Measurements from ENCODE around the gene CCN6. TPM values are rescaled to one million over a fixed set of nuclear protein-coding genes. Genes with fewer than 3 reads are reported as not detected.

The CCN6 gene
- total RNA-seq, 2 experiments from 2014 or later = not detected

DNA sequence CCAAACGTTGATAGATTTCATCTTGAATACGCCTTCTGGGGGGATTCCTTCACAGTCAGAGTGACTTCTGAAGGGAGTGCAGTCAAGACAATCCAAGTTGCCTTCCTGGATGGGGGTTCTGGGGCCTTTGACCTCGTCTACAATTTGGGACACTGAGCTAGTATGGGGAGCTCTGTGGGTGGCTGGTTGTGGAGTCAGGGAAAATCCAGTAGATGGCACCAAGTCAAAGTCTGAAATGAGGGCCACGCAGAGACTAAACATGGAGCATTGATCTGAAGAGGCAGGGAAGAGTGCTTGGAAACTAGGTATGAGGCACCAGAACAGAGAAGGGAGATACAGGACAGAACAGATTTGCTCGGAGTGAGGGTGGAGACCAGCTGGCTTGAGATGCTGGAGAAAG is 43.6 kb upstream of the CCN6 start:
- ATAC-seq (ENCODE audit: poor library complexity) (peak; percentile 86), DNase-seq (peak in 7 of 14 experiments; percentile 12 to 64 (median 55))
- Histone ChIP-seq H3K36me3 (ENCODE audit: insufficient read depth, low read length) (no peaks in the 10 kb centered on the region), H3K4me3 (ENCODE audit: low read length) (no peak overlapping the region), H3K9me3 (ENCODE audit: control insufficient read depth in 1 of 2, insufficient read depth in 1 of 2, low read length in 2 of 2) (no peaks in the 10 kb centered on the region), H3K27me3 (ENCODE audit: control insufficient read depth in 1 of 2, insufficient read depth in 2 of 2, low read length in 2 of 2) (no peaks in the 10 kb centered on the region), H3K27ac (ENCODE audit: low read depth in 1 of 2, low read length in 2 of 2) (no peak overlapping the region), H3K4me1 (ENCODE audit: insufficient read depth, low read length) (peaks cover 6% of the 10 kb centered on the region)
- H3K4me3 Mint-ChIP-seq = no peak overlapping the region
- H3K27me3 Mint-ChIP-seq = no peaks in the 10 kb centered on the region
- H3K27ac Mint-ChIP-seq = no peak overlapping the region
- intact Hi-C loops (cut with DNase I, micrococcal nuclease) = loop anchor here (1.0 to 10.0 kb wide), 3 partner anchors 18 to 154 kb away; no protein-coding TSS in a partner anchor
- H3K4me1 Mint-ChIP-seq (ENCODE audit: low read depth) = peaks cover 18% of the 10 kb centered on the region
- H3K36me3 Mint-ChIP-seq (ENCODE audit: low read depth) = no peaks in the 10 kb centered on the region
- ChIA-PET CTCF (interaction anchor here (0.8 to 3.9 kb wide), 10 partner anchors 9 to 300 kb away, joined by 3 to 30 read pairs (median 4); no protein-coding TSS in a partner anchor), POLR2A (interaction anchor here (0.5 to 2.8 kb wide), 11 partner anchors 10 to 1136 kb away, joined by 3 to 55 read pairs (median 5); partner anchors contain the start of gene AMD1)
- H3K9me3 Mint-ChIP-seq = no peaks in the 10 kb centered on the region
- TF ChIP-seq CTCF (IDR thresholded peaks at IDR 0.05) = peak; percentile 40

GRCh38 chr6:112013051-112013450 is 40.9 kb upstream of the CCN6 start:
- no peak for TF ChIP-seq CTCF (IDR thresholded peaks at IDR 0.05)
- Histone ChIP-seq H3K27ac (ENCODE audit: low read depth in 1 of 2, low read length in 2 of 2) (no peak overlapping the region), H3K27me3 (ENCODE audit: control insufficient read depth in 1 of 2, insufficient read depth in 2 of 2, low read length in 2 of 2) (no peaks in the 10 kb centered on the region), H3K4me3 (ENCODE audit: low read length) (no peak overlapping the region), H3K9me3 (ENCODE audit: control insufficient read depth in 1 of 2, insufficient read depth in 1 of 2, low read length in 2 of 2) (no peaks in the 10 kb centered on the region), H3K4me1 (ENCODE audit: insufficient read depth, low read length) (peaks cover 25% of the 10 kb centered on the region), H3K36me3 (ENCODE audit: insufficient read depth, low read length) (no peaks in the 10 kb centered on the region)
- DNase-seq (no peak), ATAC-seq (ENCODE audit: poor library complexity) (no peak)
- CTCF ChIA-PET = no interaction called here
- no peaks in the 10 kb centered on the region for H3K36me3 Mint-ChIP-seq (ENCODE audit: low read depth)
- no peaks in the 10 kb centered on the region for H3K9me3 Mint-ChIP-seq
- no peak overlapping the region for H3K4me3 Mint-ChIP-seq
- POLR2A ChIA-PET = no interaction called here
- H3K4me1 Mint-ChIP-seq (ENCODE audit: low read depth) = peaks cover 43% of the 10 kb centered on the region
- H3K27ac Mint-ChIP-seq = no peak overlapping the region
- intact Hi-C loops (cut with DNase I, micrococcal nuclease) = loop anchor here in 1 of 2 experiments (10.0 kb wide), 1 partner anchor 152 kb away; no protein-coding TSS in a partner anchor
- no peaks in the 10 kb centered on the region for H3K27me3 Mint-ChIP-seq

DNA sequence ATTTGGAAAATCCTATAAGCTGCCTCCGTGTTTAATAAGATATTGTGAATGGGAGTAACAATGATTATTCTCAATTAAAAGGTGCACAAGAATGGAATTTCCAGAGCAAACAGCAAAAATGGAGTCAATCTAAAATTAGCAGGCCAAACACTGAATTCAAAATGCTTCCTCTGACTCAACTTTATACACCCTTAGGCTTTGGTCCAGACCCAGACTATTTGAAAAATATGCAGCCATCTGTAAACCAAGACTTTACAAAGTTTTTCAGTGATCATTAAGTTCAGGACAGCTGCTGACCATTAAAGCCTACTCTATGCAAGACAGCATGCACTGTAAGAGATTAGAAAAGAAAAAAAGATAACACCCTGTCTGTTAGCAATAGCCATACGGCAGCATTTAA is 39.4 kb upstream of the CCN6 start:
- Mint-ChIP-seq H3K4me3 (no peak overlapping the region), H3K27me3 (no peaks in the 10 kb centered on the region), H3K36me3 (ENCODE audit: low read depth) (no peaks in the 10 kb centered on the region), H3K27ac (no peak overlapping the region), H3K4me1 (ENCODE audit: low read depth) (peaks cover 54% of the 10 kb centered on the region), H3K9me3 (no peaks in the 10 kb centered on the region)
- Histone ChIP-seq H3K27me3 (ENCODE audit: control insufficient read depth in 1 of 2, insufficient read depth in 2 of 2, low read length in 2 of 2) (no peaks in the 10 kb centered on the region), H3K4me3 (ENCODE audit: low read length) (no peak overlapping the region), H3K27ac (ENCODE audit: low read depth in 1 of 2, low read length in 2 of 2) (no peak overlapping the region), H3K4me1 (ENCODE audit: insufficient read depth, low read length) (peaks cover 25% of the 10 kb centered on the region), H3K36me3 (ENCODE audit: insufficient read depth, low read length) (no peaks in the 10 kb centered on the region), H3K9me3 (ENCODE audit: control insufficient read depth in 1 of 2, insufficient read depth in 1 of 2, low read length in 2 of 2) (no peaks in the 10 kb centered on the region)
- no peak for ATAC-seq (ENCODE audit: poor library complexity)
- intact Hi-C loops (cut with DNase I, micrococcal nuclease) = loop anchor here in 1 of 2 experiments (10.0 kb wide), 1 partner anchor 150 kb away; no protein-coding TSS in a partner anchor
- POLR2A ChIA-PET = interaction anchor here (1.3 to 4.3 kb wide), 2 partner anchors 13 to 28 kb away, joined by 5 to 44 read pairs; no protein-coding TSS in a partner anchor
- CTCF ChIA-PET = interaction anchor here (0.8 kb wide), 1 partner anchor 14 kb away, joined by 3 read pairs; no protein-coding TSS in a partner anchor
- no peak for DNase-seq
- no peak for TF ChIP-seq CTCF (IDR thresholded peaks at IDR 0.05)
